HUES64 (cell line): ENCODE measurements around the gene RAD21L1.
"Not testable (repeated sequence)": the region's sequence is repeated elsewhere in the genome, so short reads cannot be mapped to it uniquely, and the experiment has no call there.

ENCODE experiments used
- H3K27ac ChIP-seq: 2 replicates; pipeline ENCODE4 v1.7.0; 2013; ENCODE audit warnings: low read depth, low read length, inconsistent platforms
- H3K27me3 ChIP-seq: 2 replicates; pipeline ENCODE4 v1.6.1; 2013; ENCODE audit warnings: mild to moderate bottlenecking, low read length; ENCODE audit not compliant: insufficient read depth
- H3K36me3 ChIP-seq: 2 replicates; pipeline ENCODE4 v1.6.1; 2013; ENCODE audit warnings: mild to moderate bottlenecking, low read length; ENCODE audit not compliant: insufficient read depth
- H3K4me1 ChIP-seq: 2 replicates; pipeline ENCODE4 v1.6.1; 2013; ENCODE audit warnings: mild to moderate bottlenecking, low read length, moderate library complexity; ENCODE audit not compliant: insufficient read depth
- H3K4me3 ChIP-seq: 2 replicates; pipeline ENCODE4 v1.5.1; 2013; ENCODE audit warnings: mild to moderate bottlenecking, low read length, moderate library complexity
- H3K9ac ChIP-seq: 2 replicates; pipeline ENCODE4 v1.6.1; 2013; ENCODE audit warnings: mild to moderate bottlenecking, low read depth, low read length
- H3K9me3 ChIP-seq: 2 replicates; pipeline ENCODE4 v1.6.1; 2013; ENCODE audit warnings: low read depth, low read length; ENCODE audit not compliant: insufficient read depth
- WGBS: fragments of 150-250, 120-280 bp; methylation state at CpG from one replicate; pipeline ENCODE4 v1.1.7; 2013; ENCODE audit warnings: missing lambda C conversion rate; 5-methylcytosine and 5-hydroxymethylcytosine counted together

The RAD21L1 gene

DNA sequence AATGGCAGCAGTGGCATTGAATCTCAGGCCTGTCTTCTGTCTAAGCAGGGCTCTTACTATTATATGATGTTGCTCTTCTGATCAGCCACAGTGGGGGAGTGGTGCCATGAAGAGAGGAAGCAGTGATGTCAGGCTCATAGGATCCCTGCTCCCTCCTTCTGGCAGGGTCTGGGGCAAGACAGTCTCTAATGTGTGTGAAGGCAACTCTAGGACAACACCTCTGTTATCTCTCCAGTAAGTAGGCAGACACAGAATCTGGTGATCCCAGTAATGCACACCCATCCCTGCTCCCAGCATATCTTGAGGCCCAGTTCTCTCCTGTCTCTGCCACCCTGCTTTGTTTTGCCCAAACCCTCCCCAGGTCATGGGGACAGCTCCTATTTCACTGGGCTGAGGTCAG, 13.8 kb upstream of the RAD21L1 start:
- Histone ChIP-seq H3K27ac (no peak overlapping the region; the same call in 1 of the 2 replicates), H3K36me3 (no peaks in the 10 kb centered on the region), H3K4me3 (no peak overlapping the region), H3K4me1 (peaks cover 23% of the 10 kb centered on the region), H3K27me3 (peaks cover 13% of the 10 kb centered on the region; the same call in 1 of the 2 replicates), H3K9ac (no peak overlapping the region), H3K9me3 (no peaks in the 10 kb centered on the region)

DNA sequence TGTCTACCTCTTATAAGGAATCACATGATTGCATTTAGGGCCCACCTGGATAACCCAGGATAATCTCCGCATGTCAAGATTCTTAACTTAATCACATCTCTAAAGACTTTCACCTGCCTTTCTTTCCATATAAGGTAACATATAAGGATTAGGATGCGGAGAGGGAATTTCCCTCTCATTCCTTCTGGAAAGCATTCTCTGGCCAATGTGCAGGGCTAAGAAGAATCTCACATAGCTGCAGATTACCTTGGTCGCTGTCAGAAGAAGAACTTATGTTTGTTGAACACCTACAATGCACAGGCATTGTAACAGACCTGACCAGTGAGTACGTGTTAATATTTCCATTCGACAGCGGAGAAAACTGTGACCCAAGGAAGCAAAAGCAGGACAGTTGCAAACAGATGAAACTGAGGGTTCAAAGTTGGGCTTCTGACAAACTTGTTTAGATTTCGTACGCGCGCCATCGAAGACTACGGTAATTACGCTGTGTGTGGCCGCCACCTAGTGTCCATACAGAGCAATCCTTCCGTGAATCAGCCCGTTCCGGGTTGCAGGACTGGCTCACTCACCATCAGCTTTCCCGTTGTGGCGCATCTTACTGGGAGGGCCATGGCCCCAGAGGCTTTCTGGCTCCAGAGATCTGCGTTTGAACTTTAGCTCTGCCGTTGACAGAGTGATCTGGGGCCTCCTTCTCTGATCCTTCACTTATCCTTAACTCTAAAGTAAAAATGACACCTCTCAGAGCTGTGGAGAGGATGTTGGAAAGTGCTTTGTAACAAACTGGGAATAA, 13.0 kb upstream of the RAD21L1 start:
- H3K4me1 ChIP-seq = peaks cover 23% of the 10 kb centered on the region
- H3K9me3 ChIP-seq = no peaks in the 10 kb centered on the region
- 17% methylated on average over 21 of the region's 21 CpGs for WGBS
- no peaks in the 10 kb centered on the region for H3K36me3 ChIP-seq
- no peak overlapping the region for H3K4me3 ChIP-seq
- peaks cover 13% of the 10 kb centered on the region; the same call in 1 of the 2 replicates for H3K27me3 ChIP-seq
- H3K27ac ChIP-seq = no peak overlapping the region; the same call in 1 of the 2 replicates
- H3K9ac ChIP-seq = no peak overlapping the region

DNA sequence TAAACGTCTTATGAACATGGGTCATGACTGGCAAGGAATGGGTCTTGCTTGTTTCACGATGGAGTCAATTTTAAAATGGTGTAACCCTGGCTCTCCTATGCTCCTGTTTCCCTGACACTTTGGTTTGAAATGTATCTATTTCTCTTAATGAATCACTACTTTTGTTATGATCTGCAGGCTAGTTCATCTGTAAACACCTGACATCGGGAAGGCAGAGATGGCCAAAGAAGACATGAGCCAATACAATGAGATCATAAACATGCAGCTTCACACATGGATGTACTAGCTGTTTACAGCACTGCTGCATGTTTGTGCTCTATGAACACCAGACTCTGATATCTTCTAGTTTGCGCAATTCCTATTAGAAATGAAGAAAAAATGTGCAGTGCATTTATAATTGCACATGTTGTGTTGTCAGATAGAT, 11.0 kb upstream of the RAD21L1 start:
- 96% methylated on average over 4 of the region's 4 CpGs for WGBS
- H3K4me1 ChIP-seq = peaks cover 23% of the 10 kb centered on the region
- H3K9ac ChIP-seq = no peak overlapping the region
- H3K36me3 ChIP-seq = no peaks in the 10 kb centered on the region
- H3K27ac ChIP-seq = no peak overlapping the region
- no peaks in the 10 kb centered on the region for H3K9me3 ChIP-seq
- H3K4me3 ChIP-seq = no peak overlapping the region
- peaks cover 13% of the 10 kb centered on the region; the same call in 1 of the 2 replicates for H3K27me3 ChIP-seq

DNA sequence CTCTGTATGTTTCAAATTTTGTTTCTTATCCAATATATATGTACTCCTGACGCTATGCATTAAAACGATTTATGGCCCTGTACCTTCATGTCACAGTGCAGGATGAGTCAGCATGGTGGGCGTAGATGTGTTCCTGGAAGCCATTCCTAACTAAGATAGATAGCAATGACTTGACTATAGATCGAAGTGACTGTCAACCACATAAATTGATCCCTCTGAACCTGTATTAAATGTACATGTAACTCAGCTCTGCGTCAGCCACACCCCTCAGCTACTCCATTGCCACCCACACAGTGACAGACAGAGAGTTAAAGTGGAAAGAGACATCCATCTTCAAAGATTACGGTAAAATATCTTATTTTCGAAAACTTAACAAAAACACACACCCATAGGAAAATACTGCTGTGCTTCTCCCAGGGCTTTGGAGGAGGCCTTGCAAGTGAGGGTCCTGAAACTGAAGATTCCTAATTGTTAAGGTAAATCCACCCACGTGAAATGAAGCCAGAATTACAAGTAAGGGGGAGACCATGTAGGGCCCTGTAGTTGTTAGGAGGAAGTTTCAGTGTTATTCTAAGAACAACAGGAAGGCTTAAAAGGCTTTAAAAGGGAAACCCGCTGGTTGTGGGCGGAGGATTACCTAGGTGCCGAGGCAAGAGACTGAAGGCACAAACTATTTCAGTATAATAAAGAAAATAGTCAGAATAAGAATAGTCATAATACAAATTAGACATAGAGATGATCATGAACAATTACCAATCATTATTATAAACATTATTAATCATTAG, 10.3 kb upstream of the RAD21L1 start:
- Histone ChIP-seq H3K9ac (no peak overlapping the region), H3K9me3 (no peaks in the 10 kb centered on the region), H3K27me3 (peaks cover 13% of the 10 kb centered on the region; the same call in 1 of the 2 replicates), H3K36me3 (no peaks in the 10 kb centered on the region), H3K4me1 (peaks cover 23% of the 10 kb centered on the region), H3K27ac (0 out of 2 replicates have a peak overlapping the region, but pooled peaks have one; percentile 28), H3K4me3 (no peak overlapping the region)
- WGBS = 85% methylated on average over 10 of the region's 11 CpGs

DNA sequence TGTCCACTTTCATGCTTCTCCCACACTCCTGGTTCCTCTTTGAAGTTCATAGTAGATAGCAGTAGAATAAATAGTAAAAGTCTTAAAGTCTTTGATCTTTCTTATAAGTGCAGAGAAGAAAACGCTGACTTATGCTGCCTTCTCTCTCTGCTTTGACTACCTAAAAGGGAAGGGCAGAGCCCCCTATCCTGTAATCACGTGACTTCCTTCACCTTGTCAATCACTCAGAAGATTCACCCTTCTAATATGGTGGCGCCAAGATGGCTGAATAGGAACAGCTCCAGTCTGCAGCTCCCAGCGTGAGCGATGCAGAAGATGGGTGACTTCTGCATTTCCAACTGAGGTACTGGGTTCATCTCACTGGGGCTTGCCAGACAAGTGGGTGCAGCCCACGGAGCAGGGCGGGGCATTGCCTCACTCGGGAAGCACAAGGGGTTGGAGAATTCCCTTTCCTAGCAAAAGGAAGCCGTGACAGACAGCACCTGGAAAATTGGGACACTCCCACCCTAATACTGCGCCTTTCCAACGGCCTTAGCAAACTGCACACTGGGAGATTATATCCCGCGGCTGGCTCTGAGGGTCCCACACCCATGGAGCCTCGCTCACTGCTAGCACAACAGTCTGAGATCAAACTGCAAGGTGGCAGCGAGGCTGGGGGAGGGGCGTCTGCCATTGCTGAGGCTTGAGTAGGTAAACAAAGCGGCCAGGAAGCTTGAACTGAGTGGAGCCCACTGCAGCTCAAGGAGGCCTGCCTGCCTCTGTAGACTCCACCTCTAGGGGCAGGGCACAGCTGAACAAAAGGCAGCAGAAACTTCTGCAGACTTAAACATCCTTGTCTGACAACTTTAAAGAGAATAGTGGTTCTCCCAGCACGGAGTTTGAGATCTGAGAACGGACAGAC, 9.1 kb upstream of the RAD21L1 start:
- not testable (repeated sequence) for H3K9me3 ChIP-seq, H3K9ac ChIP-seq, H3K36me3 ChIP-seq, H3K27ac ChIP-seq, H3K4me3 ChIP-seq
- WGBS = 85% methylated on average over 19 of the region's 19 CpGs
- H3K4me1 ChIP-seq = peaks cover 23% of the 10 kb centered on the region
- peaks cover 13% of the 10 kb centered on the region; the same call in 1 of the 2 replicates for H3K27me3 ChIP-seq

DNA sequence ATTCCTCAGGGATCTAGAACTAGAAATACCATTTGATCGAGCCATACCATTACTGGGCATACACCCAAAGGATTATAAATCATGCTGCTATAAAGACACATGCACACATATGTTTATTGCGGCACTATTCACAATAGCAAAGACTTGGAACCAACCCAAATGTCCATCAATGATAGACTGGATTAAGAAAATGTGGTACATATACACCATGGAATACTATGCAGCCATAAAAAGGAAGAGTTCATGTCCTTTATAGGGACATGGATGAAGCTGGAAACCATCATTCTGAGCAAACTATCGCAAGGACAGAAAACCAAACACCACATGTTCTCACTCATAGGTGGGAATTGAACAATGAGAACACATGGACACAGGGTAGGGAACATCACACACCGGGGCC, 3.1 kb upstream of the RAD21L1 start:
- H3K4me1 ChIP-seq, H3K36me3 ChIP-seq, H3K4me3 ChIP-seq, H3K27ac ChIP-seq, H3K9ac ChIP-seq, H3K9me3 ChIP-seq: not testable (repeated sequence)
- WGBS = 95% methylated on average over 2 of the region's 4 CpGs
- peaks cover 29% of the 10 kb centered on the region for H3K27me3 ChIP-seq

DNA sequence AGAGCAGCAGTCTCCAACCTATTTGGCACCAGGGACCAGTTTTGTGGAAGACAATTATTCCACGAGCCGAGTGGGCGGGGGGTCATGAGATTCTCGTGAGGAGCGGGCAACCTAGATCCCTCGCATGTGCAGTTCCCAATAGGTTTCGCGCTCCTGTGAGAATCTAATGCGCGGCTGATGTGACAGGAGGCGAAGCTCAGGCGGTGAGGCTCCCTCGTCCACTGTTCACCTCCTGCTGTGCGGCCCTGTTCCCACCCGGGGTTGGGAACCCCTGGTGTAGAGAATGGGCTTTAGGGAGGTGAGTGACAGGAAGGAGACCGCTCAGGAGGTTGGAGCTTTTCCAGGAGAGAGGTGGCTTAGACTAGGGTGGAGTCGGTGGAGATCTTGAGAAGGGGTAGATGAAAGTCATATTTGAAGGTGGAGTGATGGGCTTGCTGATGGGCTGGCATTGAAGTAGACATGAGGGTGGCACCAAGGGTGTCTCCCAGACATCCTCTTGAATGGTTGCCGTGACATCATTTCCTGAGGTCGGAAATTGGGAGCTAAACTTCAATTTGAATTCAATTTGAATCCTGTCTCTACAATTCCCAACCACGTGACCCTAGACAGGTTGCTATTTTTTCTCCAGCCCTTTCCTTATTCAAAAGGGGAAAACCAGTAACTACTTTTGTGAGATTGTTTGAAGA, 1.5 kb upstream of the RAD21L1 start:
- Histone ChIP-seq H3K27me3 (peaks cover 45% of the 10 kb centered on the region), H3K4me3 (no peak overlapping the region), H3K36me3 (no peaks in the 10 kb centered on the region), H3K4me1 (peaks cover 4% of the 10 kb centered on the region), H3K27ac (no peak overlapping the region), H3K9me3 (no peaks in the 10 kb centered on the region), H3K9ac (no peak overlapping the region)
- 91% methylated on average over 20 of the region's 20 CpGs for WGBS

DNA sequence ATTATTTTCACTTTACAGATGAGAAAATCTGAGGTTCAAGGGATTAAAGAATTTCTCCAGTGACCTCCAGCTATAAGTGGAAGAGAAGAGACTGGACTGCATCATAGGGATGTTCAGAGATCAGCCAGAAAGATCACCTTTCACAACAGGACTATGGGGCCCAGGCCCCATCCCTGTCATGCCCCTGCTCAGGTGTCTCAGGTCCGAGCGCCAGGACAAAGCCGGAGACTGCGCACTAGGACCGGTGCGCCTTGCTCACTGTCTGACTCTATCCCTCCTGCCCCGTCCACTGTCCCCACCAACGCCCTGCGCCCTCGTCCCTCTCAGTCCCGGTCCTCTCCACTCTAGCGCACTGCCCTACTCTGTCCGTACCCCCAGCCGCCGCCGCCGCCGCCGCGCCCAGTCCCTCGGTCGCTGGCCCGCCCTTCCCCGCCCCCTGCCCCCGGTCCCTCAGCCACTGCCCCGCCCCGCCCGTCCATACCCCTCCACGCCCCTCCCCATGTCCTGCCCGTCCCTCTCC, 521 bp upstream of the RAD21L1 start:
- Histone ChIP-seq H3K27ac (no peak overlapping the region), H3K9me3 (no peaks in the 10 kb centered on the region)

DNA sequence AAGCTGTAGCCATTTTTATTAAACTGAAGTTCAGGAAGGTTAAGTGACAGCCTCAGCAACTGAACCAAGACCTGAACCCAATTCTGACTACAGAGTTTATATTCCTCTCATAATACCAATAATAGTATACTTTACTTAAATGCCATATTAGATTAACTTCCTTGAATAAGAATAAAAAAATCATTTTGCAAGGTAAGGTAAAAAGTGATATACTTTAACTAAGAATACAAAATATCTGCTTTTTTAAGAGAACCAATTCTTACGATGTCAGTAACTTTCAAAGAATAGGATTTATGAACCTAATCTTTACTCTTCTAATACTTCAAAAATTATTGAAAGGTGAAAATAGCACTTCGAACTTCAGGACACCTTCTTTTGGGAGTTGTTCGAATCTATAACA, 3.7 kb downstream of the RAD21L1 start:
- 88% methylated on average over 2 of the region's 3 CpGs for WGBS
- Histone ChIP-seq H3K27me3 (peaks cover 59% of the 10 kb centered on the region), H3K4me3 (no peak overlapping the region), H3K9ac (no peak overlapping the region), H3K4me1 (peaks cover 4% of the 10 kb centered on the region), H3K36me3 (no peaks in the 10 kb centered on the region), H3K9me3 (no peaks in the 10 kb centered on the region), H3K27ac (no peak overlapping the region)

More for the DNA sequence above, 521 bp upstream of the RAD21L1 start:
- H3K9ac ChIP-seq = no peak overlapping the region
- H3K27me3 ChIP-seq = peaks cover 55% of the 10 kb centered on the region
- peak overlapping the region; percentile 70 for H3K4me3 ChIP-seq
- 2% methylated on average over 22 of the region's 30 CpGs for WGBS
- no peaks in the 10 kb centered on the region for H3K36me3 ChIP-seq
- peaks cover 4% of the 10 kb centered on the region for H3K4me1 ChIP-seq
